ENCODE measurements around the gene TSR1.

DNA sequence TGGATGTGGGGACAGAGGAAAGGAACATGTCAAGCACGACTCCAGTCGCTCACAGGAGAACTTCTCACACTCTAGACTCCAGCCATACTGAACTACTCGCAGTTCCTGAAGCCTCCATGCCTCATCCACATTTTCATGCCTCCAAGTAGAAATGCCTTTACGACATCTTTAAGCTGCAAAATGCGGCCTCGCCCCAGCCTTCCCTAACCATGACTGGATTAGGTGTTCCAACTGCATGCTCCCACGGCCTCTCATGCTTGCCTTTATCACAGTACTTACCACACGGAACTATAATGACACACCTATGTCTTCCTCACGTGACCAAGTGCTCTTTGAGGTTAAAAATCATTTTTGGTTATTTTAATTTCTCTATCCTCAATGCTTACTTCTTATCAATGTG lies 56.5 kb downstream of the TSR1 start:
- TF ChIP-seq CTCF (IDR thresholded peaks at IDR 0.05; ENCODE audit: insufficient read depth, low read length) (no peak), REST (IDR thresholded peaks at IDR 0.05; ENCODE audit: insufficient replicate concordance, low read depth) (no peak), GABPA (IDR thresholded peaks at IDR 0.05; ENCODE audit: low read depth) (no peak), POLR2AphosphoS5 (IDR thresholded peaks at IDR 0.05; ENCODE audit: low read depth) (no peak)

Measured in HL-60 (cell line).